Measurements from ENCODE around the gene RNU1-2.
"Not testable (repeated sequence)": the region's sequence is repeated elsewhere in the genome, so short reads cannot be mapped to it uniquely, and the experiment has no call there.

The RNU1-2 gene

GRCh38 chr1:16926491-16927073 is 30.8 kb downstream of the RNU1-2 start:
- Histone ChIP-seq H3K27me3 (ENCODE audit: insufficient read depth, poor library complexity, severe bottlenecking) (peaks cover 4% of the 10 kb centered on the region), H3K27ac (replicated peaks) (no peak overlapping the region), H3K4me3 (replicated peaks; ENCODE audit: insufficient read depth, low read length) (no peak overlapping the region)
- TF ChIP-seq POLR2AphosphoS5 (IDR thresholded peaks at IDR 0.05; ENCODE audit: low read depth) (no peak), GABPA (IDR thresholded peaks at IDR 0.05; ENCODE audit: low read depth) (no peak), SPI1 (IDR thresholded peaks at IDR 0.05; ENCODE audit: borderline replicate concordance, low read depth) (no peak), CTCF (IDR thresholded peaks at IDR 0.05; ENCODE audit: insufficient read depth, low read length) (no peak)
- TF ChIP-seq, protein P1, sequence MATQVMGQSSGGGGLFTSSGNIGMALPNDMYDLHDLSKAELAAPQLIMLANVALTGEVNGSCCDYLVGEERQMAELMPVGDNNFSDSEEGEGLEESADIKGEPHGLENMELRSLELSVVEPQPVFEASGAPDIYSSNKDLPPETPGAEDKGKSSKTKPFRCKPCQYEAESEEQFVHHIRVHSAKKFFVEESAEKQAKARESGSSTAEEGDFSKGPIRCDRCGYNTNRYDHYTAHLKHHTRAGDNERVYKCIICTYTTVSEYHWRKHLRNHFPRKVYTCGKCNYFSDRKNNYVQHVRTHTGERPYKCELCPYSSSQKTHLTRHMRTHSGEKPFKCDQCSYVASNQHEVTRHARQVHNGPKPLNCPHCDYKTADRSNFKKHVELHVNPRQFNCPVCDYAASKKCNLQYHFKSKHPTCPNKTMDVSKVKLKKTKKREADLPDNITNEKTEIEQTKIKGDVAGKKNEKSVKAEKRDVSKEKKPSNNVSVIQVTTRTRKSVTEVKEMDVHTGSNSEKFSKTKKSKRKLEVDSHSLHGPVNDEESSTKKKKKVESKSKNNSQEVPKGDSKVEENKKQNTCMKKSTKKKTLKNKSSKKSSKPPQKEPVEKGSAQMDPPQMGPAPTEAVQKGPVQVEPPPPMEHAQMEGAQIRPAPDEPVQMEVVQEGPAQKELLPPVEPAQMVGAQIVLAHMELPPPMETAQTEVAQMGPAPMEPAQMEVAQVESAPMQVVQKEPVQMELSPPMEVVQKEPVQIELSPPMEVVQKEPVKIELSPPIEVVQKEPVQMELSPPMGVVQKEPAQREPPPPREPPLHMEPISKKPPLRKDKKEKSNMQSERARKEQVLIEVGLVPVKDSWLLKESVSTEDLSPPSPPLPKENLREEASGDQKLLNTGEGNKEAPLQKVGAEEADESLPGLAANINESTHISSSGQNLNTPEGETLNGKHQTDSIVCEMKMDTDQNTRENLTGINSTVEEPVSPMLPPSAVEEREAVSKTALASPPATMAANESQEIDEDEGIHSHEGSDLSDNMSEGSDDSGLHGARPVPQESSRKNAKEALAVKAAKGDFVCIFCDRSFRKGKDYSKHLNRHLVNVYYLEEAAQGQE (IDR thresholded peaks at IDR 0.05; ENCODE audit: insufficient replicate concordance, low read depth): no peak
- DNase-seq (ENCODE audit: low read depth in 1 of 2, low spot score in 1 of 2): no peak

DNA sequence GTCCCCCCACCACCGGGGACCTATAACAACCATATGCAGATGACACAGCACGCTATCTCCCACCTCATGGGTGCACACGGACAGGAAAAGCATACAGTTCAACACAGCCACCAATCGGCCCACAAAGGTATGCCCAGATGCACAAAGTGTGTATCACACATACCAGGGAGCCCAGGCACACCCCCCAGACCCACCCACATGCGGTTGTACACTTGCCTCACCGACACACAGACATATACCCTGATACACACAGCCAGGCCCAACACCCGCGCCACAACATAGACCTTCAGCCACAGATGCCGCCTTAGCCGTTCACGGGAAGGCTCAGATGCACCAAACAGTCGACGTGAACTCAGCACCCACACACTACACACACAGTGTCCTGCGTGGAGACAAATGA is 31.5 kb downstream of the RNU1-2 start:
- DNase-seq (ENCODE audit: low read depth in 1 of 2, low spot score in 1 of 2): no peak
- H3K27ac ChIP-seq (replicated peaks): no peak overlapping the region
- H3K27me3 ChIP-seq (ENCODE audit: insufficient read depth, poor library complexity, severe bottlenecking): no peaks in the 10 kb centered on the region

DNA sequence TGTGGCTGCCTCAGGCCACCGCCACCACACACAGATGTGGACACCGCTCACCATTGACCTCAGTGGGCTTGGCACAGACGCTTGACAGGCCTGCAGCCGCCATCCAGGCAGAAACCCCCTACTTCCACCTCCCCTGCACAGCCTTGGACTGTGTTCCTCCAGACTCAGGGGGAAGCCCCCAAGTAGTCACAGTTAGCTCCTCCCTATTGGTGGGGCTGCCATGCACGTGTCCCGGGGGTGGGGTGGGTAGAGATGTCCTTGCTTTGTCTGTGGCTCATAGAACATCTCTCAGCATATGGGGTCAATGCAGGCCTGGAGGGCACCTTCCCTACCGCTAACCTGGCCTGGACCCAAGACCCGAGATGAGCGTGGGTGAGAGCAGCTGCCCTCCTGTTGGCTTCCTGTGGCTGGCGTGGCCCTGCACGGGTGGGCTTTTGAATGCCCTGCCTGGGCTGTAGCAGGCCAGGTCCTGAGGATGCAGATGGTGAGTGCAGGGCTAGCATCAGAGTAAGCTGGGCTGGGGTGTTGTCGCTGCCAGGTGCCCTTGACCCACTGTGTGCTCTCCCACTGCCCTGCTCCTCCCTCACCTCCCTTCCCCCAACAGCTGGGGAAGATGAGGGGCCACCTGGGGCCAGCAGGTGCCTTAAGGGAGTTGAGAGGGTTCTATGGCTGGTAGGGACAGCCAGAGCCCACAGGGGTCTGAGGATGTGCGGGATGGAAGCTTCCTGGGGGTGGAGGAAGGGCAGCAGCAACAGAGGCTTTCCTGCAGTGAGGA is 32.1 kb downstream of the RNU1-2 start:
- TF ChIP-seq SPI1 (IDR thresholded peaks at IDR 0.05; ENCODE audit: borderline replicate concordance, low read depth) (no peak), CTCF (IDR thresholded peaks at IDR 0.05; ENCODE audit: insufficient read depth, low read length) (no peak), GABPA (IDR thresholded peaks at IDR 0.05; ENCODE audit: low read depth) (no peak), POLR2AphosphoS5 (IDR thresholded peaks at IDR 0.05; ENCODE audit: low read depth) (no peak)
- TF ChIP-seq, protein P1 (IDR thresholded peaks at IDR 0.05; ENCODE audit: insufficient replicate concordance, low read depth): no peak
- no peak overlapping the region for H3K27ac ChIP-seq (replicated peaks)
- DNase-seq (ENCODE audit: low read depth in 1 of 2, low spot score in 1 of 2): no peak
- H3K27me3 ChIP-seq (ENCODE audit: insufficient read depth, poor library complexity, severe bottlenecking): no peaks in the 10 kb centered on the region
- H3K4me3 ChIP-seq (replicated peaks; ENCODE audit: insufficient read depth, low read length): no peak overlapping the region

More for the DNA sequence above, 31.5 kb downstream of the RNU1-2 start:
- H3K4me3 ChIP-seq (replicated peaks; ENCODE audit: insufficient read depth, low read length): no peak overlapping the region
- TF ChIP-seq GABPA (IDR thresholded peaks at IDR 0.05; ENCODE audit: low read depth) (no peak), CTCF (IDR thresholded peaks at IDR 0.05; ENCODE audit: insufficient read depth, low read length) (no peak), POLR2AphosphoS5 (IDR thresholded peaks at IDR 0.05; ENCODE audit: low read depth) (no peak), SPI1 (IDR thresholded peaks at IDR 0.05; ENCODE audit: borderline replicate concordance, low read depth) (no peak)
- TF ChIP-seq, protein P1 (IDR thresholded peaks at IDR 0.05; ENCODE audit: insufficient replicate concordance, low read depth): no peak

DNA sequence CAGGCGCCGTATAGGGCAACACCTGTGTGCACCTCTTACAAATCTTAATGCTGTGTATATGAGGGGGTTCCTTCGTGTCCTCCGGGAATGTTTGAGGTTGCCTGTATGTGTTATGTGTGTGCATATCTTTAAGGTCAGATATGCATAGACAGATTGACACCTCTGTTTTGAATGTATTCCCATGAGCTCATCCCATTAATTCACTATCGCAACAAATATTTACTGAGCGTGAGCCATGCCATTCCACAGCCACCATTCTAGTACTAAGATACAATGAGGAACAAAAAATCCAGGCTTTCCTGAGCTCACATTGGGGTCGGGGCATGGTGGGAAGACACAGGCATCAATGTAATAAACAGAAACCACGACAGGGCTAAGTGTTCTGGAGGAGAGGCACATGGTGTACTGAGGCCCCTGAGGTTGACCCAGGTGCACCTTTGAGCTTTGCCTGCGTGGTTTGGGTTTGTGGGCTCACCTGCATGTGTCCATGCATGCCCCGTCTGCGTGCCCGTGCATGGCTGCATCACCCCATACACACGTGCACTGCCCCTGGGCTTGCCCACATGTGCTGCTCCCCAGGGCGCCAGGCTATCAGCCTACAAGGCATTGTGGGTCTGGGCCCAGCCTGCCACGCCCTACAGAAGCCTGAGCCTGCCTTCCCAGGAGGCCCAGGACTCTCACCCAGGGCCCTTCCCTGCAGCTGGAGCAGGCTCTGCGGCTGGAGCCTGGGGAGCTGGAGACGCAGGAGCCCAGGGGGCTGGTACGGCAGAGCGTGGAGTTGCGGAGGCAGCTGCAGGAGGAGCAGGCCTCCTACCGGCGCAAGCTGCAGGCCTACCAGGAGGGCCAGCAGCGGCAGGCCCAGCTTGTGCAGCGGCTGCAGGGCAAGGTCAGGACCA is 33.6 kb downstream of the RNU1-2 start:
- not testable (repeated sequence) for H3K27ac ChIP-seq (replicated peaks); H3K4me3 ChIP-seq (replicated peaks; ENCODE audit: insufficient read depth, low read length); DNase-seq (ENCODE audit: low read depth in 1 of 2, low spot score in 1 of 2); H3K27me3 ChIP-seq (ENCODE audit: insufficient read depth, poor library complexity, severe bottlenecking)
